ENCODE data around the gene PLPP4. TPM values are rescaled to one million over a fixed set of nuclear protein-coding genes. Genes with fewer than 3 reads are reported as not detected.
A peak's percentile ranks its signal among the peaks of the same experiment; 100 is the strongest.

The PLPP4 gene
- total RNA-seq (2014; rRNA removed; shearing (Covaris generic)), result 27.6 and 47.7 TPM in 2 replicates
- polyA plus RNA-seq (2015; cell fraction: cytosol; rRNA removed), result 27.2 and 31.9 TPM in 2 replicates
- polyA plus RNA-seq (2015; cell fraction: nucleus; rRNA removed), result 25.2 and 26.9 TPM in 2 replicates

DNA sequence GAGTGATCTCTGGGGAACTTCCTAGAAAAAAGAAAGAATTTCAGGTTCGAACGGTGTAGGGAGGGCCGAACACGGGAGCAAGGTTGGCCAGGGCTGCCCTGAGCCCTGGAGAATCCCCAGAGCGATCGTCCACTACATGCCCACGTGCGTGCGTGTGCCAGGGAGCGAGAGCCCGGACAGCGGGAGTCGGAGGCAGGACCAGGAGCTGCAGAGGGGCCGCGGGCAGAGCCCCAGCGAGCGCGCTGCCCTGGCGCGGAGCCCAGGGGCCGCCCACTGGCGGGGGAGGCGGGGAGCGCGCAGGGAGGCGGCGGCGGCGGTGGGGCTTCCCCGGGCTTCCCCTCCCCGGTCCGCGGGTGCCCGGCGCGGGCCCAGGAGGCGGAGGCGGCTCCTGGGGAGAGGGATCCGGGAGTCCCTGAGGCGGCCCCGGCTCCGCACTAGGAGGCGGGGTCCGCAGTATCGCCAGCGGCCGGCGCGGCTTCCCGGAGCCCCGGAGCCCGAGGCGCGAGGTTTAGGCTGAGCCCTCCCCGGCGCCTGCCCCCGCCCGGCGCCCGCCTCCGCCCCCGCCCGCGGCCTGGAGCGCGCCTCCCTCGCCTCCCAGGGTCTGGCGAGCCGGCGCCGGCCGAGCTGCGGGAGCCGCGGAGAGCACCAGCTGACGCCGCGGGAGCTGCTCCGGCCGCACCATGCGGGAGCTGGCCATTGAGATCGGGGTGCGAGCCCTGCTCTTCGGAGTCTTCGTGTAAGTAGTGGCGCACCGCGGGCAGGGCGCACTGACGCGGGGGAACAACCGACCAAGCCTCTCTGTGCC lies at the start of gene PLPP4:
Gene PLPP4, plus strand, starts transcription at position 602 of the 805 bp plus-strand sequence. Its CDS starts 79 bp downstream, at position 681.
- peak; percentile 71 for DNase-seq (ENCODE audit: low read depth)

DNA sequence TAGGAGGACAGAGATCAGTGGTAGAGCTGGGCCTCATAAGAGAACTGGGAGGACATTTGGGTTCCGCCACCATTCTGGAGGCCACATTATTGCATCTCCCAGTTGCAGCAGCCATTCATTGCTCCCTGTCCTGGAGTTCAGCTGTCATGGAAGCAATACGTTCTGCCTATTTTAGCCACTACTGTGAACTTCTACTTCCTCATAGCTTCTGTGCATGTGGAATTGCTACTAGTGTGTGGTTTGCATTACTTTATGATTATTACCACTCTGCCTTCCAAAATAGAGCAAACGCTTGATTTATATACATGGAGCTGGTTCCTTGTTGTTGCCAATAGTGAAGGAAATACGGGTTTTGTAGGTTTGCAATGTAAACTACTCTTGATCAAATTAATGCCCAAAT lies 47.2 kb upstream of the PLPP4 start:
- DNase-seq (ENCODE audit: low read depth), result no peak

DNA sequence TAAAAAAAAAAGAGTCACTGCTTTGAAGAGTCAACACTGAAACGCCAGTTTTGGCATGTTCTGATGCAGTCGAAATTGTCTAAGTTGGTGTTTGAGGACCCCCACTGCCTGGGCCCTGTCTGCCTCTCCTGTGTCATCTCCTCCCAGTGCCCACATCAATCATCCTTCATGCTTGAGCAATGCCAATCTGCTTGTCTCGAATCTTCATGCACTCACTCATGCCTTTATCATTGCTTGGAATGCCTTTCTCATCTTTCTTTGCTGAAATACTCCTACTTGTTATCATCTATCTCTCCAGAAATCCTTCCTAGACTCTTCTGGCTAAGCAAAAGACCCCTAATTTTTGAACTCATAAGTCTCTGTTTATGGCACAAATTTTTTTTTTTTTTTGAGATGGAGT lies 42.1 kb upstream of the PLPP4 start:
- DNase-seq (ENCODE audit: low read depth), result no peak

DNA sequence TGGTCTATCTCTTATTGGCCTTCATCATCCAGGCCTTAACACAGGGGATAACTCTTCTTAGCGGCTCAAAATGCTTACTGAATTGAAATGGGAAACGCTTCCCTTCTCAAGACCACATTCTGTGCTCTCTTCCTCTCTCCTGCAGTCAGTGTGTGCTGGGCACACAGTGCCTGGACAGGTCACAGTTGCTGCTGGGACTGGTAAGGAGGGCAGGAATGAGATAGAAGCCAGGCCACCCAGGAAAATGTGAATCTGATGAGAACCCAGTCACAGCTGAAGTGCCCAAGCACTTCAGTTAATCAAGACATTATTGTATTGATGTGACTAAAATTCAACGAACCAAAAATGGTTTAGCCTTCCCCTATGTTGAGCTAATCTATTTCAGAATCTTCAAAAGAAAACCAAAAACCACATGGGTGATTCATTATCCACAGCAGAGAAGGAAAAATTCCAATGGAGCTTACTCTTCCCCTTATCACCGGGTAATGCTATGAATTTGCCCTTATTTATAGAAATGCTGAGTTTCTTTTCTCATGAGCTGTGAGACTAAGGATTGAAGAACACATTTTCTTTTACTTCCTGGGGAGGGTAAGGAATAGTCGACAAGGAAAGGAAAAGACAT lies 41.2 kb upstream of the PLPP4 start:
- DNase-seq (ENCODE audit: low read depth), result peak; percentile 97

DNA sequence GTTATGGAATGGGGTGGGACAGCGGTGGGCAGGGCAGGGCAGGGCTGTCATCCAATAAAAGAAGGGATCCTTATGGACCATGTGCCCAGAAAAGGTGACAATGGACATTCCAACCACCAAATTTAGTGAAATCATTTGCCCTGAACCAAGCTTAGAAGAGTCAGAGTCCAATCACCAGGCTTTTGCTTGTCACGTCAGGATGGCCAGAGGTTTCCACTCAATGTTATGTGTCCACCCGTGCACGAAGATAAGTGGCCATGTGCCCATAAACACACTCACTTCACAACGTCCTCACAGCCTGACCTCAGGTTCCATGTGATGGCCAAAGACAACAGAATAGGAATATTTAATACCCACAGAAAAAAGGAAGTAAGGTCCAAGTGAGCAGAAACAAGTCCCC lies 36.6 kb upstream of the PLPP4 start:
- no peak for DNase-seq (ENCODE audit: low read depth)

DNA sequence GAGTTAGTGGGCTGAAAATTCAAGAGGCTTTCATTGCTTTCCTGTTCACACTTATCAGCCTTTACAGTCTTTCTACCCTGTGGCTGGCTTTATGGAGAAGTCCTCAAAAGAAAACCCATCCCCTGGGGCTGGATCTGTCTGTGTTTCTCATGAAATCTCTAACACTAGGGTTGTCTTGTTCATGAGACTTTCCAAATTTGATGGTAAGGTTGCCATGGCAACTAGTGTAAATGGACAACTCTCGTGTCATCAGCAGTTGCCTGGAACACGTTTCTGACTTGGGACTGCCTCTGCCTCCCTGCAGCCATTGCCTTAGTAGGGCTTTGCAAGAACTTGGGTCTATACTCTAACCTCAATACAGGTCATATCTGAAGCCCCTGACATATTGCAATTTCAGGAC lies 35.8 kb upstream of the PLPP4 start:
- no peak for DNase-seq (ENCODE audit: low read depth)

DNA sequence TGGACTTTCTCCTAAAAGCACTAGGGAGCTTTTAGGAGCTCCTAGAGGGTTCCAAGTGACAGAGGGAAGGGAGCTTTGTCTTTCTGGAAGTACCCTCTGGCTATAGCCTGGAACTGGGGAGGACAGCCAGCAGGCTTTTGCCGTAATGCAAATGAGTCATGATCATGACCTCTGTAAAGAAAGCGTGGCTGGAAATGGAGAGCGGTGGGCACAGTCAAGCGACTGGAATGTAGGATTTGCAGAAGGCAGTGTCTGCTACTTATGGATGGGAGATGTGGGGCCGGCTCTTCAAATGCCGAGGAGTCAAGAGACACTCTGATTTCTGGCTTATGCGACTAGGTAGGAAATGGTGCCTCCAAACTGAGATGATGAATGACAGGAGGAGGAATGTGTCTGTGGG lies 34.6 kb upstream of the PLPP4 start:
- peak; percentile 94 for DNase-seq (ENCODE audit: low read depth)

DNA sequence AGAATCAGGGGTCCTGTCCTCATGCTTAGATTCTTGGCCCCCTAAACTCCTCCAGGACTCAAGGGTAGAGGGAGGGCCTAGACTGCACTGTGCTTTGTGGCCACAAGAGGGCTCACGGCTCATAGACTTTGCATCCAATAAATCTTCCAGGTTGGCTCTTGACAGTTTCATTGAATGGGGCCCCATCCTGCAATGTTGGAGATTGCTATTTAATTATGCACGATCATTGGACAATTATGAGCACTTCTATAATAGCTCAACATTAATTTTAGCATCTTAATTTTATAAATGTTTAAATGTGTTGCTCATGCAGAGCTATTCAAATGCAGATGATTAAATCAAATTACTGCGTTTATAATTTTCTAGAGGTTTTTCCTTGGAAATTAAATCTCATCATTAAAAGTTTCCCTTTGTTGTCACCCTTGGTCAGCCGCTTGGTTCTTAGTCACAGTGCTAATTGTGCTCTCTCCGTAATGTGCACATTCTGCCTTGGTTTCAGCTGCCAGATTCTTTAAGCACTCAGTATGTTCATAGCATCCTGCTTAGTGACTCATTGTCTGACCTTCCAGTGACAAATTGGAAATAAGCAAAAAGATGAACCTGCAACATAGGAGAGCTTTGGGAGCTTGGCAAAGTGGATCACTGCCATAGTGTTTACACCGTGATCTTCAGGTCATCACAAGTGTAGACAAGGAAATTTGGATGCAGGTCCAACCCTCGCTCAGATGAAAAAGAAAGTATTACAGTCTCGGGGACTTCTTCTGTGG lies 33.4 kb upstream of the PLPP4 start:
- DNase-seq (ENCODE audit: low read depth), result peak; percentile 91

DNA sequence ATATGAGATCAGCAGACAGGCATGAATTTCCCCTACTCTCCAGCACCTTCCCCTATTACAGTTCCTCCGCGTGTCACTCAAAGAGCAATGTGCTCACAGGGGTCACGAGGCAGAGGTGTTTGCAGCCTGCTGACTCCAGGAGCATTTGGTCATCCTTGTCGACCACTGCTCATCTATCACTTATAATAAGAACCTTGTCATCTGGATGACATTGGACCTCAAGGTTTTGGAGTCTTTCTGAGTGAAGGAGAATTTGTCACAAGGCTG lies 32.9 kb upstream of the PLPP4 start:
- no peak for DNase-seq (ENCODE audit: low read depth)

DNA sequence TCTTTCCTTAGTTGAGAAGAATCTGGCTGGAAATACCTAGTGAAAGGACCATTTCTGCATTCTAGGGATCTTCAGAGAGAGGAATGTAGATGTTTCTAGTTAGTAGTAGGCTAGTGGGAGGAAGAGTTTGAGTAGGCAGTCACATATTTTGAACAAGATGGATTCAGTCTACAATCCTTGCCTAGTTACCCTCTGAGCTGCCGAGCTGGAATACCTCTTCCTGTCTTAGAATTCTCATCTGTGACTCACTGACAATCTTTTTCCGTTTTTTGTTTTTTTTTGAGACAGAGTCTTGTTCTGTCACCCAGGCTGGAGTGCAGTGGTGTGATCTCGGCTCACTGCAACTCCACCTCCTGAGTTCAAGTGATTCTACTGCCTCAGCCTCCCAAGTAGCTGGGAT lies 30.7 kb upstream of the PLPP4 start:
- DNase-seq (ENCODE audit: low read depth), result peak; percentile 89

DNA sequence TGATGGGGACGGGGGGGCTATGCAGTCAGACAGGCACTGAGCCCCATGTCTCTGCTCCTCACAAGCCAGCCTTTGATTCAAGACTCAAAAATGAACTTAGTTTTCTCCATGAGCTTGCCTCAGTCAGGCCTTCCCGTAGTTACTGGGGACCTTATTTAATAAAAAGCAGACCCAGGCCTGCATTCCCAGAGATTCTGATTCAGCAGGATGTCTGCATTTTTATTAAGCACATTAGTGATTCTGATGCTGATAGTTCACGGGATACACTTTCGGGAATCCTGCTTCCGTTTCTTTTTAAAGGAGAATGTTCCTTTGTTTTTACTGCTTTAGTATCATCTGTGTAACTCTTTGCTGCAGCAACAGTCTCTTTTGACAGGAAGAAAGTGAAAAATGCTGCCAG lies 28.3 kb upstream of the PLPP4 start:
- DNase-seq (ENCODE audit: low read depth), result no peak

DNA sequence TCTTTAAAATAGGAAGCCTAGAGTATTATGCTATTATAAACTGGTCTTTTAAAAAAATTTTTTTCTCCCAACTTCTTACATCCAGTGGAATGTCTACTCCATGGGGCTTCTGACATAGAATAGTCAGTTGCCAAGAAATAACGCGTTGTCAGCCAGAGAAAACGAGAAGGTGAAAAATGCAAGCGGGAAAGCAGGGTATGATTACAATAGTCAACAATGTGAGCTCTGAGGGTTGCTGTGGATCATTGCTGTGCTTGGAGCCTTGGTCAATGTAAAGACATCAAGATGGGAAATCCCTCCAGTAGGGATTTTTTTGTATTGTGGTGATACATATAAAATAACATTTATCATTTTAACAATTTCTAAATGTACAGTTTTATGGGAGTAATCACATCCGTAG lies 27.6 kb upstream of the PLPP4 start:
- DNase-seq (ENCODE audit: low read depth), result no peak

DNA sequence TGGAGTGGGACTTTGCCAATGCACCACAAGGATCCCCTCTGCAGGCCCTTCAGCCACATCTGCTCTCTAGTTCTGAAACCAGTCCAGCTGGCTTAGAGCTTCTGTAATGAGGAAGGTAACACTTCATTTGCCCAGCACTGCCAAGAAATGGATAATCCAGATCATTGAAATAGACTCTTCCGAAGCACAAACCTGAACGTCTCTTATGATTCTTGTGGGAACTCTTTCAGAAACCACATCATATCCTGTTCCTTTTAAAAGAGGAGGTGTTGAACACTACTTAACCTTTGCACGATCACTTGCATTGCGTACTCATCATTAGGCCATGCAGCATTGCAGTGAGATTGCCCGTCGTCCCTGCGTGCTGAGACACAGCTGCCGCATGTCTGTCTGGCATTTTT lies 25.8 kb upstream of the PLPP4 start:
- no peak for DNase-seq (ENCODE audit: low read depth)

DNA sequence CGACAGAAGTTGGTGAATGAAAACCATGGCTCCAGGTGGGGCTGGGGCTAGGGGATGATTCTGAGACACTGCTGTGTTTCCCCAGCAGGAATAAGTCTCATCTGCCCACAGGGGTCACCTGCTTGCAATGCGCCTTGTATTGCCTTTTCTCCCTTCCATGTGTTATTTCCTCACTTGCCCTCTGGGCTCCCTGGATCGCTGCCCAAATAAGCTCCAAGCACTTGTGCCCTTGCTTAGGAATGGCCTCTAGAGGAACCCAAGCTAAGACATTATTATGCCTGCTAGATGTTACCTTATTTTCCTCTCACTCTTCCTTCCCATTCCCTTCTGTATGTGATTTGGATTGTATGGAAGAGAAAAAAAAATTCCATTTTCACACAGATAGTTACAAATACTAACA lies 24.8 kb upstream of the PLPP4 start:
- DNase-seq (ENCODE audit: low read depth), result no peak

DNA sequence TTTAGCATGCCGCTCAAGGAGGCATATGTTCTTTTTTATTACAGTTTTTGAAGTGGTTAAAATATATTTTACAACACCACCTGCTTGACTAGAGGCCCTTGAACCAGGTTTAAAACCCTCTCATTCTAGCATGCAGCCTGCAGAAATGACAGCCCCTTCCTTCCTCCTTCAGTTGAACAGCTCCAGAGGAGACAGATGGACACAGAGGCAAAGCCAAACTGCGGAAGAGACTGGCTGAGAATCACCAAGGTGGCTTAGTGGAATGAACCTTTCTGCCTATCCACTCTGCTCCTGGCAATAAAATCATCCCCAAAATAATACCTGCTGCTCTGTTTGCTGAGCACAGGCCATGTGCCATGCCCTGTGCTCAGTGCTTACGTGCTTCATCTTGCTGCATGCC lies 23.9 kb upstream of the PLPP4 start:
- DNase-seq (ENCODE audit: low read depth), result no peak

DNA sequence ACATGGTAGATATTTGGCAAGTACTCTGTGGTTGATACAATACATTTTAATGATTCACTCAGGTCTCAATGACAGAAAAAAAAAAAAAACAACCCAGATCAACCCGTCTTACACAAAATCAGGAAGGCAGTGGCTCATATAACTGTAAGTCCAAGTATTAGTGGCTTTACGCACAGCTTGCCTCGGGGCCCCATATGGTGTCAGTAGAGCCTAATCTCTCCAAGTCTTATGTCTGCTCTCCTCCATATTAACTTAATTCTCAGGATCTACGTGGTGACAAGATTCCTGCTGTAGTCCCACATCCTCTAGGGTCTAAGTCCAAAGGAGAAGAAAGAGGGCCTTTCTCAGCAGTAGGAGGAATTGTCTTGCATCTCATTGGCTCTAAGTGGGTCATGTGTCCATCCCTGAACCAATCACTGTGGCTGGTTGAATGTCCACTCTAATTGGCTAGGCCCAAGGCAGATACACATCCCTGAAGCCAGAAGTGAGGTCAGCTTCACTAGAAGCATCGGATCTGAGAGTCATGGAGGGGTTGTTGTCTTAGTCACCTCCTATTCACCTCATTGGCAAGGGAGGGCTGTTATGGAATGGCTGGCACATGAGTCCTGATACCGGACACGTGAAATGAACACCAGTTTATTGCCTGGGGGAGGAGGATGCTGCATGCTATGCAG lies 20.5 kb upstream of the PLPP4 start:
- peak; percentile 89 for DNase-seq (ENCODE audit: low read depth)

DNA sequence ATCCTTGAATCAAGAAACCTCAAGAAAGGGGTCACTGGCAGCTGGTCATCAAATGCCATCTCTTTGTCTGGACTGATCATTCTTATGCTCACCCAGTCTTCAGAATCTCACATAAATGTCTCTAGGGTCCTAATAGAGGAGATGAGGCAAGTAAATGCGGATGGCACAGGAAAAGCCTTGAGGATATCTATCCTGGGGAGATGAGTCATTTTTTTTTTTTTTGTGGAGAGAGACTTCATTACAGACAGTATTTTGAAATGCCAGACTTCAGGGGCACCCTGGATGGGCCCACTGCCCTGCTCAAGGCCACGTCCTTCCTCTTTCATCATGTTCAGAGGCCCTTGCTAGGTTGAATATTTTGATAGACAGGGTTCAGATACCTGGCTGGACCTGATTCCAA lies 19.5 kb upstream of the PLPP4 start:
- peak; percentile 75 for DNase-seq (ENCODE audit: low read depth)

DNA sequence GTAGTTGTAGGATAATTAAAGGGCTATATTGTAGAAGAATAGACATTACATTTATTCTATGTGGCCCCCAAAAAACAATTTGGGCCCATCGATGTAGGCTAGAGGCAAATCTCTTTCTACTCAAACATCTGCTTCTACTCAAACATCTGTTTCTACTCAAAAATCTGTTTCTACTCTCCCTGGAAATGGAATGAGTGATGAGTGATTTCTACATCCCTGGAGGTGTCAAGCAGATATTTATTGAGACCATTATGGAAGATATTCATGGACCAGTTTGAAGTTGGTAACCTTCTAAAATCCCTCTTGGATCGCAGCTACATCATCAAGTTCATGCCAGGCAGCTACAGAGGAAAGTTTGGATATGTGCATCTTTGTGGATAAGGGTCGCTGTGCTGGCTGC lies 5.1 kb upstream of the PLPP4 start:
- no peak for DNase-seq (ENCODE audit: low read depth)

DNA sequence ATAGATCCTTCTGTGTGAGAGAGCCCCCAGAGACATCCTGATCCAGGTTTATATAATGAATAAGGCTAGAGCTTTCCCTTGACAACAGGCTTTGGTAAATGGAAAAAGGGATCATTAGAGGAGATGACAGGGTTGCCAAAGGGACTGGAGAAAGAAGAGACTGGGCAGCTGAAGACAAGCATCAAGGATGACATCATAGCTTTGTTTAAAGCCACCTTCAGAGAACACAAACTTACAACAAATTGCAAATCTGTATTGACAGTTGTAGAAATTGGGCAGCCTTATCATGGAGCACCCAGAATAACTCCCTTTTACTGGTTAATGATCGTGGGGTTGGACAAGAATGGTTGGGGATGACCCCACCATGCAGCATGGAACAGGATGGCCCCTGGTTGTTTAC lies 3.7 kb upstream of the PLPP4 start:
- DNase-seq (ENCODE audit: low read depth), result no peak

DNA sequence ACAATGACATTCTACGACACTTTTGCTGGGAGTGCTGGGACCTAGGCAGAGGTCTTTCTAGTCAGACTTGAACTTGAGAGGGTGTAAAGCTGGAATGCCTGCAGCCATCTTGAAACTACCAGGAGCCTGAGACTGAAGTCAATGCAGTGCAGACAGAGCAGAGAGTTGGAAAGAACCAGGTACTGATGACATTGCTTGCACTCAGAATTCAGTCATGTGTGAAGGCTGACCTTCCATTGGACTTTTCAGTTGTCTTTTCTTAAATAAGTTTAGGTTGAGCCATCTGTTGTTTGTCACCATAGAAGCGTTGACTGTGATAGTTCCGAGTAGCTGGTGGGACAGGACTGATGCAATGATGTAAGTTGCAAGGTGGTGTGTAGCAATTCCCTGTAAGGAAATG lies 3.1 kb upstream of the PLPP4 start:
- no peak for DNase-seq (ENCODE audit: low read depth)

DNA sequence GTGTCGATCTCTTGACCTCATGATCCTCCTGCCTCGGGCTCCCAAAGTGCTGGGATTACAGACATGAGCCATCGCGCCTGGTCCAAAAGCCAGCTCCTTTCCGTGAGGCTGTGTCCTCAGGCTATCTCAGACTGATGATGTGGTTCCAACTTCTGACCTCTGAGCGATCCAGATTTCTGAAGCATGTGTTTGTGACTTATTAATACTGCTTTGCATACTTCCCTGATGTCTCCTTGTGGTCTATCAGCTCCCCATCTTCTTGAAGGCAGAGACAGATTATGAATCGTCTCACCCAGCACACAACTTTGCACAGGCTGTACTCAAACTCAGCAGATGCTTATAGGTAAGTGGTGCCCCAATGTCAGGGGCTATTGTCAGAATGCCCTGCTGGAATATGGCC lies 2.0 kb upstream of the PLPP4 start:
- DNase-seq (ENCODE audit: low read depth), result no peak

DNA sequence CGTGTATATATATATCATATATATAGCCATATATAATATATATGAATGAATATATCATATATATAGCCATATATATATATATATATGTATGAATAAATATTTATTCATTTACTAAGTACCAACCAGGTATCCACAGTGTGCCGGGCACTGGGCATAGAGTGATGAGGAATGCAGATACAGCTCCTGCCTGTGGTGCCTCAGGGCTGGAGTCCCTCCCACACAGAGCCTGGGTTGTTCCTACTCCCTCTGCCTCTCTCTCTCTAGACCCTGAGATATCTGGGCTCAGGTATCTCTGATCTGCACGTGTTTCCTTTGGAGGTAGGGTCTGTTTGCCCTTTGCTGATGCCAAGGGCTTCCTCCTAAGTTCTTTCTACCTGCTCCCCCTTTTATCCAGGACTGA lies 1.4 kb upstream of the PLPP4 start:
- DNase-seq (ENCODE audit: low read depth), result no peak
